Hepatocyte (in vitro differentiated cells): Measurements from ENCODE around the gene SLC45A3.

Experiments used
- EZH2 ChIP-seq: fragments of 200-600 bp; sonication (generic); IDR thresholded peaks from 2 replicates; pipeline ENCODE4 v1.6.1; 2016; ENCODE audit warnings: antibody characterized with exemption, mild to moderate bottlenecking, borderline replicate concordance
- TF ChIP-seq, protein P1 (sequence below): fragments of 200-600 bp; sonication (generic); IDR thresholded peaks from 2 replicates; pipeline ENCODE4 v1.5.1; 2016; ENCODE audit warnings: antibody characterized with exemption, mild to moderate bottlenecking; ENCODE audit not compliant: poor library complexity

DNA sequence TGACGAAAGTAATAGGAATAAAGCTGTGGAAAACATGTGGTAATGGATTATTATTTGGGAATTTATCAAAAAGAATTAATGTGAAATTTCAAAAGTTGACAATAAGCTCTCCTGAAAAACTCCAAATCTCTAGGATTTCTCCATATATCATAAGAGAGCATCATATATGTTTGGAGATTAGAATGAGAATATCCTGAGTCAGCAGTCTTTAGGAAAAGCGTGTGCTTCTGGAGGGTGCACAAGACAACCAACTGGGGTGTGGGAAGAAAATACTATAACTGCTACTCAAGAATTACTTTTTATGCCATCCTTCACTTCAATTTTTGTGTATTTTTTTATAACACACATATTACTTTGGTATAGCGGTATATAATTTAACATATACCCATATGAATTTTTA lies 68.2 kb downstream of the SLC45A3 start:
- no peak for TF ChIP-seq EZH2
- TF ChIP-seq, protein P1, sequence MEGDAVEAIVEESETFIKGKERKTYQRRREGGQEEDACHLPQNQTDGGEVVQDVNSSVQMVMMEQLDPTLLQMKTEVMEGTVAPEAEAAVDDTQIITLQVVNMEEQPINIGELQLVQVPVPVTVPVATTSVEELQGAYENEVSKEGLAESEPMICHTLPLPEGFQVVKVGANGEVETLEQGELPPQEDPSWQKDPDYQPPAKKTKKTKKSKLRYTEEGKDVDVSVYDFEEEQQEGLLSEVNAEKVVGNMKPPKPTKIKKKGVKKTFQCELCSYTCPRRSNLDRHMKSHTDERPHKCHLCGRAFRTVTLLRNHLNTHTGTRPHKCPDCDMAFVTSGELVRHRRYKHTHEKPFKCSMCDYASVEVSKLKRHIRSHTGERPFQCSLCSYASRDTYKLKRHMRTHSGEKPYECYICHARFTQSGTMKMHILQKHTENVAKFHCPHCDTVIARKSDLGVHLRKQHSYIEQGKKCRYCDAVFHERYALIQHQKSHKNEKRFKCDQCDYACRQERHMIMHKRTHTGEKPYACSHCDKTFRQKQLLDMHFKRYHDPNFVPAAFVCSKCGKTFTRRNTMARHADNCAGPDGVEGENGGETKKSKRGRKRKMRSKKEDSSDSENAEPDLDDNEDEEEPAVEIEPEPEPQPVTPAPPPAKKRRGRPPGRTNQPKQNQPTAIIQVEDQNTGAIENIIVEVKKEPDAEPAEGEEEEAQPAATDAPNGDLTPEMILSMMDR, result no peak
